T-helper 22 cell (primary cell): Measurements from ENCODE around the gene SMKR1.
"Not testable (repeated sequence)": the region's sequence is repeated elsewhere in the genome, so short reads cannot be mapped to it uniquely, and the experiment has no call there.

Source experiments
- DNase-seq: peaks from one replicate; pipeline ENCODE4 v3.0.0-alpha.2; 2020; ENCODE audit warnings: low read depth

SMKR1 gene

GRCh38 chr7:129501760-129502707, at the start of gene SMKR1:
Gene SMKR1, plus strand, starts transcription at chr7:129502531. Its CDS starts 294 bp downstream, at chr7:129502825.
- DNase-seq: peak; percentile 91

- DNase-seq: no peak
Observed at GRCh38 chr7:129452589-129453231, 49.6 kb upstream of the SMKR1 start.

- no peak for DNase-seq
Observed at GRCh38 chr7:129453510-129454248, 48.7 kb upstream of the SMKR1 start.

GRCh38 chr7:129454249-129454551, 48.1 kb upstream of the SMKR1 start:
- no peak for DNase-seq

- no peak for DNase-seq
Observed at GRCh38 chr7:129456421-129456820, 45.9 kb upstream of the SMKR1 start.

DNA sequence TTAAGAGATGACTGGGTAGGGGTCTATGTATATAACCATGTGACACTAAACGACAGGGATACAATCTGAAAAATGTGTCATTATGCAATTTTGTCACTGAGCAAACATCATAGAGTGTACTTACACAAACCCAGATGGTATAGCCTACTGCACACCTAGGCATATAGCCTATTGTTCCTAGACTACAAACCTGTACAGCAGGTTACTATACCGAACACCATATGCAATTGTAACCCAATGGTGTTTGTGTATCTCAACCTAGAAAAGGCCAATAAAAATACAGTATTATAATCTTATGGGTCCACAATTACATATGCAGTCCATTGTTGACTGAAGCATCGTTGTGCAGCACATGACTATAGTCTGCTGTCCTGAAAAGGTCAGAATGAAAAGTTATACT, 45.2 kb upstream of the SMKR1 start:
- no peak for DNase-seq

GRCh38 chr7:129458171-129458570, 44.2 kb upstream of the SMKR1 start:
- no peak for DNase-seq

GRCh38 chr7:129461809-129462208, 40.5 kb upstream of the SMKR1 start:
- no peak for DNase-seq

DNA sequence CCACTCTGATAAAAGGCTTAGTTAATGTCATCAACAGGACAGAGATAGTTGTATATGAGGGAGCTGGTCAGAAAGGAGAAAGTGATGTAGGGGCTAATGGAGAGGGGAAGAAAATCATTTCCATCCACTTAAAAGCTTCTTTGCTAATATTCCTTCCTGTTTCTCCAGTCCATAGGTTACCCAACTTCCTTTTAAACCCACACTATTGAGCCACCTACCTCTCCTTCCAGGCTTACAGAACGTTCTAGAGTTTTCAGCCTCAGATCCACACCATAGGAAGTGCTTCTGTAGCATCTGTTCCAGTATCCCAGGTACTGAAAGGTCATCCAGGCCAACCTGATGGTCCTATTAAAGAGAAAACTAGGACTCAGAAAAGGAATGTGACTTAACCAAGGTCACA, 39.9 kb upstream of the SMKR1 start:
- no peak for DNase-seq

GRCh38 chr7:129464194-129464593, 38.1 kb upstream of the SMKR1 start:
- no peak for DNase-seq

- DNase-seq: no peak
Observed at GRCh38 chr7:129465080-129465479, 37.3 kb upstream of the SMKR1 start.

- DNase-seq: no peak
Observed at GRCh38 chr7:129466796-129467195, 35.5 kb upstream of the SMKR1 start.

DNA sequence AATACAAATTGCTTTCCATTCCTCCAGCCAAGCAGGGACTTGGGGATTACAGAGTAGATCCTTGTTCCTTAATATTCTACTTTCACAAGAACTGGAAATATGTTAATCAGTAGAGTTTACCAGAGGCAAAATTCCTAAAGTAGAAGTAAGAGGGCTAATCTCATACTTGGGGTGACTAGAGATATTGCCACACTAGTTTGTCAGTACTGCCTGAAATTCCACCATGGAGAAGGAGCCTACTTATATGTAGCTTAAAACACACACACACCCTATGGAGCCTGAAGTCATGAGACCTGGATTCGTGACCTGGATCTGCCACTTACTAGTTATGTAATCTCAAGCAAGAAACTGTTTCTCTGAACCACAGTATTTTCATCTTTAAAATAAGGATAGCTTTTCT, 34.2 kb upstream of the SMKR1 start:
- DNase-seq: no peak

DNA sequence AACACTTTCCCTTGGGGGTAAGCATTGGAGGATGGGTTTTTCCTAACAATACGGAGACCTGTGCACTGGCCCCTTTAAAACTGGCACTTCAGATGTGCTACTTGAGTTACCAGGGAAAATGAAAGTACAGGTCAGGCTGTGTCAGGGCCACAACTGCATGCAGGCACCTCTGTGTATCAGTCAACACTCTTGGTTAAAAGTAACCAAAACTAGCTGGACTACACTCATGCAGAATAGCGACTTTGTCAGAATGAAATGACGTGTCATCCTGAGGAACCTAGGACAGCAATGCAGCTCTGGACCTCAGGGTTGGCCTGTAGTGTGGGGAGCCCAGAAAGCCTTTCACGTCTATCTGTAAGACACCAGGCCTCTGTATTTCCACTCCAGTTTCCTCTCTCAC, 33.8 kb upstream of the SMKR1 start:
- no peak for DNase-seq

- DNase-seq: no peak
Observed at GRCh38 chr7:129469930-129470329, 32.4 kb upstream of the SMKR1 start.

- no peak for DNase-seq
Observed at GRCh38 chr7:129470411-129470810, 31.9 kb upstream of the SMKR1 start.

DNA sequence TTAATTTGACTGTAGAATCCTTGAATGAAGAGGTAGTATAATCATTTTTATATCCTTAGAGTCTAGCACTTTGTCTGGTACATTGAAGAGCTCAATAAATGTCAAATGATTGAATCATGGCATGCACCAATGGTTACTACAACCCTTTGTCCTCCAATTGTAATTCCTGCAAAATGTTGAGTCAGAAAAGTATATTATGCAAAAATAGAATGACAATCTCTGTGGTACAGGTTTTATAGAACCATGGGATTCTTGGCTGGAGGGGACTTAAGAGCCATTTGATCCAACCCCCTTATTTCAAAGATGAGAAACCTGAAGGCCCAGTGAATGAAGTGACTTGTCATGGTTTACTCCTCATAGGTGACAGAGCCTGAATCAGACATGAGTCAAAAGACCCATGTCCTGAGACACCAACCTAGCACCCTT, 30.9 kb upstream of the SMKR1 start:
- DNase-seq: no peak

DNA sequence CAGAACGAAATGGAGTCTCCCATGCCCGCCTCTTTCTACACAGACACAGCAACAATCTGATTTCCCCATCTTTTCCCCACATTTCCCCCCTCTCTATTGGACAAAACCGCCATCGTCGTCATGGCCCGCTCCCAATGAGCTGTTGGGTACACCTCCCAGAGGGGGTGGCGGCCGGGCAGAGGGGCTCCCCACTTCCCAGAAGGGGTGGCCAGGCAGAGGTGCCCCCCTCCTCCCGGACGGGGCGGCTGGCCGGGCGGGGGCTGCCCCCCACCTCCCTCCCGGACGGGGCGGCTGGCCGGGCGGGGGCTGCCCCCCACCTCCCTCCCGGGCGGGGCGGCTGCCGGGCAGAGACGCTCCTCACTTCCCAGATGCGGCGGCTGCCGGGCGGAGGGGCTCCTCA, 26.4 kb upstream of the SMKR1 start:
- DNase-seq: not testable (repeated sequence)

GRCh38 chr7:129476398-129476797, 25.9 kb upstream of the SMKR1 start:
- not testable (repeated sequence) for DNase-seq

DNA sequence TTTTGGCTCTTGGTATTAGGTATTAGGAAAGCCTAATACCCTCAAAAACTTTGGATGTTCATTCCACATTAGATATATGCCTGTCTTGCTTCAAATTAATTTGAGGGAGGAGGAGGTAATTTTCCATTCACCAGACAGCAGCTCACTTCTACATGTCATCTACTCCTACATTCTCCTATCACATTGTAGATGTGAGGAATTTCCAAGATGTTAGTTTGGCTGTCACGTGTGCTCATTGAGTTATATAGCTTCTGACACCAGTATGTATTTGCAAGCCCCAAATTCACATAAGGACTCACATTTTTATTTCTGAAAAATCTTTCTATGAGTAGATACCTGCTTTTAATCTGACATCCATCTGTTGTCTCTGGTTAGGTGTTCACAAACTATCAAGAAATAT, 22.5 kb upstream of the SMKR1 start:
- no peak for DNase-seq

- DNase-seq: no peak
Observed at GRCh38 chr7:129480674-129481363, 21.5 kb upstream of the SMKR1 start.

- not testable (repeated sequence) for DNase-seq
Observed at GRCh38 chr7:129481376-129481775, 21.0 kb upstream of the SMKR1 start.
